HG03565 (cell line): ENCODE measurements around the gene FGFR2.
A peak's percentile ranks its signal among the peaks of the same experiment; 100 is the strongest.

Experiments
- ATAC-seq: cut with Tn5 transposase; IDR thresholded peaks from one replicate; pipeline ENCODE4 v1.9.1; 2021; ENCODE audit warnings: mild to moderate bottlenecking, moderate library complexity; ENCODE audit not compliant: unreplicated experiment

The FGFR2 gene

DNA sequence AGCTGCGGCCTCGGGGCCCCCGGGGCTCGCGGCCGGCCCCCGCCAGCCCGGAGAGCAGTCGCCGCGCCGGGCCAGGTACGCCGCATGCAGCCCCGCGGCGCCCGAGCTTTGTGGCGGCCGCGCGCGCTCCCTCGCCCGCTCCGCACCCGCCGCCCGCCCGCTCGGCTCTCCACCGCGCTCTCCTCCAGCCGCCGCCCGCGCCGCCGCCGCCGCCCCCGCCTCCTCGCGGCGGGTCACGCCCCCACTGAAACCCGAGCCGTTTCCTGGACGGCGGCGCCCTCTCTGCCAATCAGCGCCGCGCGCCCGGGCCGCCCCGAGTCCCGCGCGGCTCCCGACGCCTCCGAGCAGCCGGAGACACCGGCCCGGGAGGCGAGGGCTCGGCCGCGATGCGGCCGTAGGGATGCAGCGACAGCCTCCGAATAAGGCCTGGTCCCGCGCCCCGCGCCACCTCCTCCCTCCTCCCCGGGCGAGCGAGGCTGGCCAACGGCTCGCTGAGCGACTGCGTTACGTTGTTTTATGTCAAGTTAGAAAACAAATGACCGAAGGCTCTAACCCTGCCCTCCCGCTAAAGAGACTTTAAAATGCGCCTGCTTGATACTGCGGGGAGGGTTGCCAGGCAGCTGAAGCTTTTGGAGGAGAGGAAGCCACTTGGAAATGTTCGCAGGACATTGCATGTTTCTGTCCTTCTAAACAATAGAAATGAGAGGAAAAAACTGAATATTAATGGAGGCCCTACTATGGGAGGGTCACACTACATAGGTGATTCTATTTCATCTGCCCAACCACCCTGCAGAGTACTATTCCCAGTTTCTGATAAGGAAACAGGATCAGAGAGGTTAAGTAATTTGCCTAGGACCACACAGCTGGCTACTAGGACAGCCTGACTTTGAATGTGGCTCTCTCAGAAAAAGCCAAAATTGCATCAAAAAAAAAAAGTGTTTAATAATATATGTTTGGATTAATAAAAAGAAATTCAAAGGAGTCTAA lies at the start of gene FGFR2:
TSS of gene FGFR2 (minus strand) at position 182 of the 987 bp plus-strand sequence. CDS start 4,627 bp downstream, outside the sequence.
- ATAC-seq, result peak; percentile 53

DNA sequence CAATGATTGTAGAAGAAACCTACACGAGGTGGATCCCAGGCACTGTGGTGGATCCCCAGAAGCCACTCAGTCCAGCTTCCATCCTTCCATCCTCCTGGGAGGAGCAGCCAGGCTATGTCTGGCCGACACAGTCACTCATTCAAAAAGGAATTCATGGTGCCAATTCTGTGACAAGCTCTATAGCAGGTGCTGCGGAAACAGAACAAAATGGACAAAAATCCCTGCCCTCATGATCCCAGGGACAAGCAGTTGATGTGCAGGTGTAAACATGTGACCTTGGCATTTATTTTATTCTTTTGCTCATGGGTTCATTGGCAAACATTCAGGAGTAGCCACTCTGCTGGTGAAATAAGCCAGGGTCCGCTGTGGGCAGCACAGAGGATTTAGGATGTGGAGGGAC lies 49.2 kb upstream of the FGFR2 start:
- no peak for ATAC-seq

DNA sequence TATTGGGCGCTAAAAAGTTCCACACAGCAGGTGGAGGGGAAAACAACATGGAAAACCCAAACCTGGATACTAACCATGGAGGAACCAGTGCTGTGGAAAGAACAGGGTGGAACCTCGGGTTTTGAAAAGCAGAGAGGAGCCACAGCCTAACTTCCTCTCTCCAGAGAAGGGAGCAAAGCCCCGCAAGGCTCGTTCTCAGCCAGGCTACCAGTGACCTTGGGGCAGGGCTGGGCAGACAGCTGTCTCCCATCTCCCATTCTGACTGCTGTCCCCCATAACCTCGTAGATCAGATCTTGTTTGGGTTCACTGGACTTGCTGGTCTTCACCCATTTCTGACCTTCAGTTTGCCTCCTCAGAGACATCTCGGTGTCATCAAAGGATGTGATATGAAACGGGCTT lies 47.5 kb upstream of the FGFR2 start:
- ATAC-seq, result no peak

DNA sequence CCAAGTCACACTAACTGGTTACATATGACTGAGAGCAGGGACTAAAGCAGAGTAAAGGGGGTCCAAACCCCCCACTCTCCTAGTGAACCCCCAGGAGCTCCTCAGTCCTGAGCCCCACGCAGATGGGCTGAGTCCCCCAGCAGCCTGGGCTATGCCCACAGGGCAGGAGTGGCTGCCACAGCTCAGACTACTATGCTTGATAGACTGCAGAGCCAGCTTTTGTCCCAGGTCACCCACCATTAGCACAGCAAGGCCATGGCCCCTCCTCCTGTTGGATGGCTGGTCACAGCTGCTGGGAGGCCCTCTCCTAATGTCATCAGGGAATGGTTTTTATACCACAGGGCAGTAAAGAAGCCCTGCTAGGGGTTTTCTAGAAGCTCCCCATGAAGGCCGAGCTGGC lies 46.3 kb upstream of the FGFR2 start:
- ATAC-seq, result no peak

DNA sequence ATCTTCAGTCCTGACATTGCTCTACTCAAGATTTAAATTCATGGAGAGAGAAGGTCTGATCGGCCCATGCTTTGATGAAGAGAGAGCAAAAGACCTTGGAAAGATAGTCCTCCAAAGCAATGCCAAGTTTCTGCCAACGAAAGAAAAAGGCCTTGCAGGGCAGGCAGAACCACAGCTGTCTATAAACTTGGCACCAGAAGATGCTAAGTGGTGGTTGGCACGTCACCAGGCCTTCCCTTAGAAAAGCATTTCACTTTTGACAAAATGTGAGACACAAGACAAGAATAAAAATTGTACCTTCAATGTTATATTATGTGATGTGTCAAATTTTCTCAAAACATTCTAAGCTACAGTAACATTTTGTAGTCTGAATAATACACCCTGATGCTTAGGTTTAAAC lies 42.0 kb upstream of the FGFR2 start:
- ATAC-seq, result no peak

DNA sequence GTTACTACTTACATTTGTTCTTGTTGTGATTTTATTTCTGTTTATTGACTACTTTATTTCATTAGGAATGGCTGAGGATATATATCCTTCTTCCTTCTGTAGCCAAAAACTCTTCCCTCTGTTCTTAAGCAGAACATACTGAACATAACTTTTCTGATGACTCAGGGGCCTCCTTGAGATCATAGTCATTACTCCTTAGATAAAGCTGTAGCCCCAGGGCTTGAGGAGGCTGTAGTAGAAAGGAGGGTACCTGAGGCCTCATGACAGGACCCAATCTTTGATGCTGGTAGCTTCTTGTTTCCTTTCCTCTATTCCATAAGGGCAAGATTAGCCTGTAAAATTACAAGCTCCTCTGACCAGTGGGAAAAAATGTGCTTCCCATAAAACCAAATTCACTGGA lies 41.2 kb upstream of the FGFR2 start:
- ATAC-seq, result no peak

DNA sequence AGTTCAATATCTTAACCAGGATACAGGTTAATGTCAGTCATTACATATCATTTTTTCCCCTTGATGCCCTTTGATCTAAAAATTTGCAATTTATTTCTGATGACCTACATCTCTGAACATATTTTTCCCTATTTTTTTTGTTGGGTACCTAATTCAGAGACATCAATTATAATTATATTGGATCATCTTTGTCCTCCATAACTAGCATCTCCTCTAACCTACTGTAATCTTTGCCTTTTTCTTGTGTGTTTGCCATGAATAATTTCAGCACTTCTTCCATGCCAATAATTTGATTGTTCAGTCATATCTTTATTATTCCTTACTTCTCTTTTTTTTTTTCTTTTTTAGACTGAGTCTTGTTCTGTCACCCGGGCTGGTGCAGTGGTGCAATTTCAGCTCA lies 39.2 kb upstream of the FGFR2 start:
- ATAC-seq, result no peak

DNA sequence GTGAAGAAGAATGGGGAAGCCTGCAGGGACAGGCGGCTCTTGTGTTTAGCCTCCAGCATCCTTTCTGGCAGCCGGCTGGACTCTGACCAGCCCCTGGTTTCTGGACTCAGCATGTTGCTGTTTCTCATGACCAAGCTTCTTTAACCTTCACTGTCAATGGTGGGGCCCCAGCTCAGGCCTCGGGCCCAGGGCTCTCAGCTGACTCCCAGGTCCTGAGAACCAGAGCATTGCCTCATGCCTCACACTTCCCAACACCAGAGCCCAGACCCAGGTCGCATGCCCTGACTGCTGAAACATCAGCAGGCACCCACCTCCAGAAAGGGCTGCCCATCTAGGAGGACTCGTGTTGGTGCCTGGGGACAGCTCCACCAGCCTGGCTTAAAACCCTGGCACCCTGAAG lies 34.8 kb upstream of the FGFR2 start:
- no peak for ATAC-seq

DNA sequence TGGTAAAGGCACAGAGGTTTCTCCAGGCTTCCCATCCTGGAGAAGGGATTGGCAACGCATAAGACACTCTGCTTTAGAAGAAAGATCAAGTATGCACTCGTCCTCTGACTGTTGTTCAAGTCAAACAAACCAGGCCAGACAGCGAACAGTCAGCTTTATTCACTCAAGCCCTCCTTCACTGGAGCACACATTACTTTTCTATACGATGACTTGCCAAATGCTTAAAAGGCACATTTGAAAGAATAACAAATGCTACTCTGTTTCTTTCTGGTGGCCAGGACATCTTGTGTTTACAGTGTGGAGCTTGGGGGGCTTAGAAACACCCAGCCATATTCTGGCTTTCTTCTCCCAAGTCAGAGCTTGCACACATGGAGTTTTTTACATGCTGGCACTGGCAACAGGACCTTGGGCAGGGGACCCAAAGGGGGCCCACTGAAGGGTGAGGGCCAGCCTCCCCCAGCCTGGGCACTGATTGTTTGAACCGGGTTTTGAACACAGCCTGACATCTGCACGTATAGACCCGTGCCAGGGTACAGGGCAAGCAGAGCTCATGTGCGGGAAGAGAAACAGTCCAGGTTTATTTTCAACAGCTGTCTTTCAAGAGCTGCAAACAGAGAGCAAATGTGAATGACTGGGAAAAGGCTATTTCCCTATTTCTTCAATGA lies 33.3 kb upstream of the FGFR2 start:
- ATAC-seq, result no peak

DNA sequence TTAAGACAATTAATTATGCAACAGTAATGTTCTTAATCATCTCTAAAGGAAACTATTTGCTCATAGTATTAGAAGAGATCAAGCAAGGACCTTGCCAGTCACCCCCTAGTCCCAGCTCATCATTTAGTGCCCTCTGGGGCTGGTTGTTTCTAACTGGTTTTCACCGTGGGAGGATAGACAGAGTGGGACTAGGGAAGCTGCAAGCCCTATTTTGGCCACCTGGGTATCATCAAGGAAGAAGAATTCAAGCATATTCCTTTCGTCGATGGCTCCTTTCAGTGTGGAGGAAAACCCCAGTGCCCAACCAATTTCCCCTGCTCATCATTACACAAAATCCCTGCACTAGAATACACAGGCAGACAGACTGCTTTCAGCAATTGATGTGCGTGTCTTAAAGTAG lies 30.6 kb upstream of the FGFR2 start:
- ATAC-seq, result no peak

DNA sequence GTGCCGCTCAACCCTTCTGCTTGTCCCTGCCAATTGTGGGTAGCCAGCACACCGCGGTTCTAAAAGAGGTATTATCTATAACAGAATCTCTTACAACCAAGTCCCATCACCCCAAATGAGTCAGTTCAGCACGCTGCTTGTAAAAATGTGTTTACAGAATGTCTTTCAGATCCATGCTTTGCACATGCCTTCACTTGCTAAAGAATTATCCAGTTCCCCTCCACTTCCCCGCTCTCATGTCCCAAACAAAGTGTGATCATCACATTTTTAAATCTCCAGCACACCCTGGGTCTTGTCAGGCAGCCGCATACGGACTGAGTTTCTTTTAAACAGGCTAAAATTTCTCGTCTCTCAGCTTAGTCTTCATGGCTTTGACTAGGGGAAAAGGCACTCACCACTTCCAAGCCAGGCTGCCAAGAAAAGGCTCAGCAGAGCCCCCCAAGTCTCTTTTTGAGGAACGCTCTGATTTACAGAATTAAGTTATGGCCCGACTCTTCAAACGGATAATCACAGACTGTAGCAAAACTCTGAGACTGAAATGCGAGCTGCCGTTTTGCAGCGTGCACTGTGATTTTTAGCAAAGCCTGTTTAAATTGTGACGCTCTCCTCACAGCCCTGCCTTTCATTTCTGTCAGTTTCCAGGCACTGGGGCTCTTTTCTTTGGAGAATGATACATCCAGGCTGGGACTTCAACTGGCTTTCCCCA lies 29.8 kb upstream of the FGFR2 start:
- no peak for ATAC-seq

DNA sequence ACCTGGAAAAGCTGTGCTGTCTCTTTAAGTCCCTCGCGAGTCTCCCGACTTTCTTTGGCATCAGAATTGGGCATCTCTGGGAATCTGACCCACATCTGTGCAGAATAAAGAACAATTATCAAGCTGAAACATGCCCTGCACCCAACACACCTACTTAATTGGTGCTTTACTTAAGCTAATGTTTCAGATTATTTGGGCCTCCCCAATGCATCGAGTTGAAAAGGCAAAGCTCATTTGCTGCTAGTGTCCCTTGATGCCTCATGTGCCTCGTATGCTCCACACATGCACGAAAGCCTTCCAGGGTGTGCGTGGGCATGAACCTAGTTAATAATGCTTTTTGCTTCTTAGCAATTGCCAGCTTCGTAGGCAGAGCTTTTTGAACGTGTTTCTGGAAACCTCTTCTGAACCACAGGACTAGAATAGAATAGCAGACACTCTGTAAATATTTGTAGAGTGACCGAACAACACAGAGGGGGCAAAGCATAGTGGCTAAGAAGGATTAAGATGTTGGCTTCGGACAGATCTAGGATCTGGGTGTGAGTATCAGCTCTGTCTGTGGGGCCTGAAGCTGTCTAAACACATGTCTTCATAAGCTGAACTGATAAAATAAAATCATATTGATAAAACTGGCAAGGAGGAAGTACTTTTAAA lies 26.7 kb upstream of the FGFR2 start:
- ATAC-seq, result no peak

DNA sequence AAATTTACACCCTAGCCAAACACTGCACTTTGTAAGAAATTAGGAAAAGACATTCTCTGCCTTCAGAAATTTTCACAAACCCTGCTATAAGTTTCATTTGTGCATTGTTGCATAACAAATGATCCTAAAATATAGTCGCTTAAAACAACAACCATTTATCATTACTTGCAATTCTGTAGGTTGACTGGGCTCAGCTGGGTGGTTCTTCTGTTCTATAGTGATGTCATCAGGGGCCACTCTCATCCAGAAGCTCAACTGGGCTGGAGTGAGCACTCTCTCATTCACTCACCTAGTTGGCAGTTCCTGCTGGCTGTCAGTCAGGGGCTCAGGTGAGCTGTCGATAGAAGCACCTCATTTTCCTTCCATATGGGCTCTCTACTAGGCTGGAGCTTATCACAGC lies 20.7 kb upstream of the FGFR2 start:
- ATAC-seq, result no peak

DNA sequence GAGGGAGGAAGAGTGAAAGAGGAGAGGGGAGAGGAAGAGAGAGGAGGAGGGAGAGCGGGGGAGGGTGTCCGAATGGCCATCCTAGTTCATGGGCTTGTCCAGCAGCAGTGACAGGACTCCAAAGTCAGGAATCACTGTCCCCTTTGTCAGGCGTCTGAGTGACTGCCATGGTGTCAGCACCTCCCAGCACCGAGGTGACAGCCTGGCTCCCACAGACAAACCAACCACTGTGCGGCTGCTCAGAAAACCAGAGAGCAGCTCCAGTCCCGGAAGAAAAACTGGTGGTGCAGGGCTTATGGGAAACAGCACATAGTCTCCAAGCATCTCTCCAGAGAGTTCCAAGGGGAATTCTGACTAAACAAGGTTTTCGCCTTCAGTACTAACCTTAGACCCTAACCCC lies 18.9 kb upstream of the FGFR2 start:
- ATAC-seq, result no peak

DNA sequence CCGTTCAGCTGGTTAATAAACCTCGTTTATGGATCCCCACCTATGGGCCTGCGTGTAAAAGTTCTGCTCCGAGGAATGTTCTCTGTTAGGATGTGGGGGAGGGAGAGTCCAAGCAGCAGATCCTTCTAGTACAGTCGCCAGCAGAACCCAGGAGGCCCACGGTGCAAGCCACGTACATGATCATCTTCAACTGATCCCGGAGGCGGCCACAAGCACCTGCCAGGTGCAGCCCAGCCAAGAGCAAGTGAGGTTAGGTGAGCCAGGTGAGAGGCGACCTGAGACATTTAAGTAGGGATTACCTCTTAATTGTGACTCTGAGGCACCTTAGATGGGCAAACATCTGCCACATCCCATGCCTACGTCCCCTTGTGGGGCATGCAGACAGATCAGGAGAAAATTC lies 18.0 kb upstream of the FGFR2 start:
- ATAC-seq, result no peak

DNA sequence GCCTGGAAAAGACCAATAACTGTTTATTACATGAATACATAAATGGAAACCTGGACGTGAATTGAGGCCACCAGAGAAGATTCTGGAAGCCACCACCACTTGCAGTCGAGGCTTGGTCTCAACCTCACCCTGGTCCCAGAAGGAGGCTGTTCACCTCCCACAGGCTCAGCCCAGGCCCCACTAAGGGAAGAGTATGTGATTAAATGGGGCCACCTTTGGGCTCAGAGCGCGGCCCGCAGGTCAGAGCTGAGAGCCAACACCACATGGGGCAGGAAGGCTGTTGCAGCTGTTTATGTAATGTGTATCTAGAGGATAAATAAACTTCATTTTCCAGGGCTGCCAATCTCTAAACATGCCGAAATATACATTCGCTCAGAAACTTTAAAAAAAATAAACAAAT lies 17.6 kb upstream of the FGFR2 start:
- ATAC-seq, result no peak

DNA sequence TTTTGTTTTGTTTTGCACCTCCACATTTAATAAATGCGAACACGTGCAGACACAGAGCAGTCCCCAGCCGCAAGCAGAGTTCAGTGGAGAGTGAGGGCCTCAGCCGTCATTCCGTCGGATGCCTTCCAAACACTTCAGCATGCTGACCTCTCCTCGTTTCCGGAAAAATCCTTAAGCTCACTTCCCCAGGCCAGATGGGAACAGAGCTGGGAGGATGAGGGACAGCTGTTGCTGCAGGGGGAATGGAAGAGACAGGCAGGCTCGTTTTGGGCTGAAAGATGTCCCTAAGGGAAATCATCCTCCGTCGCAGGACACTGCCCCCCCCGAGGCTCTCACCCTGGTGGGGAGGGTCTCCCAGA lies 17.2 kb upstream of the FGFR2 start:
- ATAC-seq, result no peak

DNA sequence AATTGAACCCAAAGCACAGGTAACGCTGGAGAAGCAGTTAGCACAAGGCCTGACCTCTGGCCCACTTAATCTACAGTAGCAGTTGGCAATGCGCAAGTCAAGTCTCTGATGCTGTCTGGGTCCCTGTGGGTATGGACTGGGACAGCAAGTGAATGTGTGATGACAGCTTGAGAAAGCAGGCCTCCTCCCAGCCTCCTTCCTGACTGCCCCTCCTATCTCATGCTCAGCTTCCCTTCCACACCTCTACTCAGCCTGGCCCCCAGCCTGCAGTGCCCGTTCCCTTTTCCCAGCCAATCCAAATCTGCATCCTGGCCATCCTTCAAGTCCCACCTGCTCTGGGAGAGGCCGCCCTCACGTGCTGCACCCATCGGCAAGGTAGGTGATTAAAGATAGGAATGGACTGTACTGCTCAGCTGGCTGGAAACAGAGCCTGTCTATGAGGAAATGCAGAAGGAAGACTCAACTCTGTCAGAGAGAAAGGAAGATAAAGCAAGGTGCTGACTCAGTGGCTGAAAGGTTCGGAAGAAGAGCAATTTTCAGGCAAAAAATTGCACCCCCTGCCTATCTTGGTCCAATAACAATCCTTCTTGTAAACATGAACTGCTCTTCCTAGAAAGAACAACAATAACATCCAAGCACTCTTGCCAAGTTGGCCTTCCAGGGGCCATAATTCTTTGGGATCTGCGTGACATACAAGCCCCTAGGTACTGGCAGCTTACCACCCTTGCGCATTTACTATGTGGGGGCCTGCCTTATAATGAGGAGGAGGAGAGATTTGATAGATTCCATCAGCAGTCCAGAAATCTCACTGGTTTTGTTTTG lies 16.6 kb upstream of the FGFR2 start:
- no peak for ATAC-seq

DNA sequence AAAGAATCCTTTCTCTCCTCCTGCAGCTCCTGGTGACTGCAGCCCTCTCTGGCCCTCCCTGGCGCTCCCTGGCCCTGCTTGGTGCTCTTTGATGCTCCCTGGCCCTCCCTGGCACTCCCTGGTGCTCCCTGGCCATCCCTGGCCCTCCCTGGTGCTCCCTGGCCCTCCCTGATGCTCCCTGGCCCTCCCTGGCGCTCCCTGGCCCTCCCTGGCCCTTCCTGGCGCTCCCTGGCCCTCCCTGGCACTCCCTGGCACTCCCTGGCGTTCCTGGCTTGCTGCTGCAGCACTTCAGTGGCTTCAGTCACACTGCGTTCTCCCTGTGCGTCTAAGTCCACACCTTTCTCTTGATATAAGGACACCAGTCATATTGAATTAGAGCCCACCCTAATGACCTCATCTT lies 15.2 kb upstream of the FGFR2 start:
- no peak for ATAC-seq

DNA sequence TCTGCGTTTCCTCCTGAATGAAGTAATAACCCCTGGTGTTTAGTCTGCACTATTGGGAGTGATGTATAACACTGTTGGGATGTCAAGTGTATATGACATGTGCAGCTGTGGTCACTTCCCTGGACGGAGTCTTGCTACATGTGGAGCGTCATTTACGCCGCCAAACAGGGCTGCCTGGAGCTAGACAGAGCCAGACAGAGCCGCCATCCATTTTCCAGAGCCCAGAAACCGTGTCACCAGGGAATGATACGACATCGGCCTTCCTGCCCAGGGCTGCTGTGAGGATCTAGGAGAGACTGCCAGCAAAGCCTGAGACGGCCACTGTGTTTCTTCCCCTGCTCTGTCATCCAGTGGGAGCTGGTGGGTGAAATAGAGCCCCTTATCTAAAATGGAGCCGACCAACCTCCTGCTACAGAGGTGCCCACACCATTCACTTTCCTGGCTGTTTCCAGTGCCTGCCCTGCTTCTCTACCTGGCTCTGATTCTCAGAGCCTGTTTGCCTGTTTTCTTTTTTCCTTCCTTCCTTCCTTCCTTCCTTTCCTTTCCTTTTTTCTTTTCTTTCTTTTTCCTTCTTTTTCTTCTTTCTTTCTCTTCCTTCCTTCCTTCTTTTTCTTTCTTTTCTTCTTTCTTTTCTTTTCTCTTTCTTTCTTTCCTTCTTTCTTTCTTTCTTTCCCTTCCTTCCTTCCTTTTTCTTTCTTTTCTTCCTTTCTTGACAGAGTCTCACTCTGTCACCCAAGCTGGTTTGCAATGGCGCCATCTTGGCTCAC lies 13.3 kb upstream of the FGFR2 start:
- ATAC-seq, result no peak
